Esophagus muscularis mucosa (tissue), 4 donors: ENCODE results near the gene SLC7A6. TPM values are rescaled to one million over a fixed set of nuclear protein-coding genes. Genes with fewer than 3 reads are reported as not detected.

Experiments used
- DNase-seq: peaks from one replicate; pipeline ENCODE4 v3.0.0-alpha.2; 2017; ENCODE audit errors: extremely low spot score
- H3K27ac ChIP-seq, 4 donors: fragments of 200-600 bp; sonication (generic); replicated peaks in 1 of 4; 1 replicate in 3 of 4; 2 replicates in 1 of 4; pipeline ENCODE4 v1.5.1; 2016 to 2019; ENCODE audit warnings: mild to moderate bottlenecking in 1 of 4
- H3K27me3 ChIP-seq, 4 donors: fragments of 200-600 bp; sonication (generic); one replicate each; pipeline versions ENCODE4 v1.5.1 to v1.6.0; 2016 to 2019
- H3K36me3 ChIP-seq, 4 donors: fragments of 200-600 bp; sonication (generic); one replicate each; pipeline ENCODE4 v1.5.1; 2016 to 2019
- H3K4me1 ChIP-seq, 4 donors: fragments of 200-600 bp; sonication (generic); one replicate each; pipeline ENCODE4 v1.5.1; 2016 to 2019
- H3K4me3 ChIP-seq, 4 donors: fragments of 200-600 bp; sonication (generic); 1 replicate in 2 of 4; 2 replicates in 2 of 4; pipeline ENCODE4 v1.5.1; 2016 to 2019; ENCODE audit warnings: mild to moderate bottlenecking in 4 of 4, moderate library complexity in 1 of 4
- H3K9me3 ChIP-seq, 4 donors: fragments of 200-600 bp; sonication (generic); 1 replicate in 3 of 4; 2 replicates in 1 of 4; pipeline ENCODE4 v1.5.1; 2016 to 2019
- EP300 ChIP-seq: sonication (generic); formaldehyde crosslinking; IDR thresholded peaks from one replicate; pipeline ENCODE4 v1.6.1; 2017; ENCODE audit warnings: antibody characterized with exemption
- POLR2A ChIP-seq: fragments of 450-650 bp; IDR thresholded peaks from one replicate; pipeline ENCODE4 v1.6.1; 2017; ENCODE audit warnings: antibody characterized with exemption, moderate library complexity, mild to moderate bottlenecking, low read depth
- POLR2AphosphoS5 ChIP-seq, 2 donors: sonication (generic); formaldehyde crosslinking; IDR thresholded peaks; one replicate each; pipeline ENCODE4 v1.6.1; 2017; ENCODE audit warnings: antibody characterized with exemption in 2 of 2
- WGBS: methylation state at CpG from one replicate; pipeline ENCODE4 v1.1.5; 2018; 5-methylcytosine and 5-hydroxymethylcytosine counted together
- intact Hi-C: fragments of 100-400 bp; cut with DNase I; formaldehyde crosslinking; loops from one replicate; pipeline ENCODE4 v1.15.1; 2023
- total RNA-seq, 4 donors: library from RNA; depleted of rRNA; stranded (reverse); fragments of >200 nt; gene quantifications; one replicate each; pipeline versions ENCODE4 v1.1.0 to v1.2.1, GENCODE V29; 2016
- TF ChIP-seq, protein P1 (sequence below), 3 experiments: fragments of 200-600 bp in 2 of 3; fragments of 450-650 bp in 1 of 3; sonication (generic) in 2 of 3; IDR thresholded peaks; one replicate each; pipeline ENCODE4 v1.5.1; 2017 to 2019; ENCODE audit warnings: antibody characterized with exemption in 3 of 3, mild to moderate bottlenecking in 2 of 3, moderate library complexity in 1 of 3

Gene SLC7A6
- total RNA-seq, 4 donors from 2014 or later: 18.9 to 37.1 (median 27.3) TPM

- H3K9me3 ChIP-seq: no peaks in the 10 kb centered on the region
- 77% methylated on average over 3 of the region's 3 CpGs for WGBS
- no peak overlapping the region for H3K4me3 ChIP-seq
- H3K27ac ChIP-seq: no peak overlapping the region
- intact Hi-C loops: loop anchor here (5.0 kb wide), 2 partner anchors 130 to 235 kb away; no protein-coding TSS in a partner anchor
- peaks cover 17 to 28% (median 20%) of the 10 kb centered on the region in 4 donors for H3K4me1 ChIP-seq
- TF ChIP-seq POLR2AphosphoS5 (IDR thresholded peaks at IDR 0.05) (no peak), POLR2A (no peak)
- no peak for DNase-seq
- no peaks in the 10 kb centered on the region for H3K27me3 ChIP-seq
- H3K36me3 ChIP-seq: peaks cover 0 to 35% (median 15%) of the 10 kb centered on the region in 4 donors
Measured at GRCh38 chr16:68227183-68227793, 37.0 kb upstream of the SLC7A6 start.

DNA sequence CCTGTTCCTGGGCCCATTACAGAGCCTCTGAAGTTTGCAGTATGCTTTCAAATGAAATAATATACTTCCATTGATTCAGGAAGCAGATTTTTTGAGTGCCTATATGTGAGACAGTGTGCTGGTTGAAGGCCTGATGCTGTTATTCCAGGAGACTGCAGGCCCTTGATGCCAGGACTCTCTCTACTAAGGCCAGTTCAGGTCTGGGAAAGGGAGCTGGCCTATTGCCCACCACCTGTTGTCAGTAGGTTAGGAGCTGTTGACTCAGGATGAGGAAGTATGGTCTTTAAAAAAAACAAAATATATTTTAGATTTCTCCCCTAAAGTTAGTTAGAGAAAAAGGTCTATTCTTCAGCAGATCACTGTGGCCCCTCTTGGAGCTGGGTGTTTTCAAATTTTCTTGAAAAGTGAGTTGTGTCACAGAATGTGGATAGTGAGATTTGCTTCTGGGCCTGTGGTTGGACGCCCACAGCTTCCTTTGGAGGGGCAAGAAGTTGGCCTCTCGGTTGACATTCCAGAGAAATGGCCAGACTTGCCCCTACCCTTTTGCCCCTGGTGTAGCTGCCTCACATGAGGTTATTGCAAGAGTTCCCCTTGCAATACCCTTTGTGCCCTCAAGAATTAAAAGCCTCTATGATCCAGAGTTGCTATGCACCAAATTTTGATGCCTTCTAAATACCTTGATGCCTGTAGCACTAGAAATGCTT, 36.3 kb upstream of the SLC7A6 start:
- Histone ChIP-seq H3K36me3 (peaks cover 0 to 35% (median 15%) of the 10 kb centered on the region in 4 donors), H3K27ac (no peak overlapping the region), H3K4me1 (peaks cover 14 to 20% (median 15%) of the 10 kb centered on the region in 4 donors), H3K9me3 (no peaks in the 10 kb centered on the region), H3K4me3 (no peak overlapping the region), H3K27me3 (no peaks in the 10 kb centered on the region)
- TF ChIP-seq POLR2A (no peak), EP300 (no peak), POLR2AphosphoS5 (IDR thresholded peaks at IDR 0.05) (no peak)
- TF ChIP-seq, protein P1, sequence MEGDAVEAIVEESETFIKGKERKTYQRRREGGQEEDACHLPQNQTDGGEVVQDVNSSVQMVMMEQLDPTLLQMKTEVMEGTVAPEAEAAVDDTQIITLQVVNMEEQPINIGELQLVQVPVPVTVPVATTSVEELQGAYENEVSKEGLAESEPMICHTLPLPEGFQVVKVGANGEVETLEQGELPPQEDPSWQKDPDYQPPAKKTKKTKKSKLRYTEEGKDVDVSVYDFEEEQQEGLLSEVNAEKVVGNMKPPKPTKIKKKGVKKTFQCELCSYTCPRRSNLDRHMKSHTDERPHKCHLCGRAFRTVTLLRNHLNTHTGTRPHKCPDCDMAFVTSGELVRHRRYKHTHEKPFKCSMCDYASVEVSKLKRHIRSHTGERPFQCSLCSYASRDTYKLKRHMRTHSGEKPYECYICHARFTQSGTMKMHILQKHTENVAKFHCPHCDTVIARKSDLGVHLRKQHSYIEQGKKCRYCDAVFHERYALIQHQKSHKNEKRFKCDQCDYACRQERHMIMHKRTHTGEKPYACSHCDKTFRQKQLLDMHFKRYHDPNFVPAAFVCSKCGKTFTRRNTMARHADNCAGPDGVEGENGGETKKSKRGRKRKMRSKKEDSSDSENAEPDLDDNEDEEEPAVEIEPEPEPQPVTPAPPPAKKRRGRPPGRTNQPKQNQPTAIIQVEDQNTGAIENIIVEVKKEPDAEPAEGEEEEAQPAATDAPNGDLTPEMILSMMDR (IDR thresholded peaks at IDR 0.05): no peak
- intact Hi-C loops: loop anchor here (5.0 kb wide), 2 partner anchors 131 to 236 kb away; no protein-coding TSS in a partner anchor
- no peak for DNase-seq
- WGBS: 76% methylated on average over 2 of the region's 2 CpGs

GRCh38 chr16:68228652-68229051, 35.7 kb upstream of the SLC7A6 start:
- peak overlapping the region in 1 of 4 donors; percentile 11 for H3K27ac ChIP-seq
- intact Hi-C loops: loop anchor here (5.0 kb wide), 2 partner anchors 131 to 236 kb away; no protein-coding TSS in a partner anchor
- no peak for DNase-seq
- peaks cover 8 to 17% (median 13%) of the 10 kb centered on the region in 4 donors for H3K4me1 ChIP-seq
- WGBS: 91% methylated on average over 3 of the region's 3 CpGs
- no peaks in the 10 kb centered on the region for H3K9me3 ChIP-seq
- TF ChIP-seq POLR2A (no peak), EP300 (no peak), POLR2AphosphoS5 (IDR thresholded peaks at IDR 0.05) (no peak)
- no peaks in the 10 kb centered on the region for H3K27me3 ChIP-seq
- H3K4me3 ChIP-seq: no peak overlapping the region
- peaks cover 0 to 35% (median 15%) of the 10 kb centered on the region in 4 donors for H3K36me3 ChIP-seq

DNA sequence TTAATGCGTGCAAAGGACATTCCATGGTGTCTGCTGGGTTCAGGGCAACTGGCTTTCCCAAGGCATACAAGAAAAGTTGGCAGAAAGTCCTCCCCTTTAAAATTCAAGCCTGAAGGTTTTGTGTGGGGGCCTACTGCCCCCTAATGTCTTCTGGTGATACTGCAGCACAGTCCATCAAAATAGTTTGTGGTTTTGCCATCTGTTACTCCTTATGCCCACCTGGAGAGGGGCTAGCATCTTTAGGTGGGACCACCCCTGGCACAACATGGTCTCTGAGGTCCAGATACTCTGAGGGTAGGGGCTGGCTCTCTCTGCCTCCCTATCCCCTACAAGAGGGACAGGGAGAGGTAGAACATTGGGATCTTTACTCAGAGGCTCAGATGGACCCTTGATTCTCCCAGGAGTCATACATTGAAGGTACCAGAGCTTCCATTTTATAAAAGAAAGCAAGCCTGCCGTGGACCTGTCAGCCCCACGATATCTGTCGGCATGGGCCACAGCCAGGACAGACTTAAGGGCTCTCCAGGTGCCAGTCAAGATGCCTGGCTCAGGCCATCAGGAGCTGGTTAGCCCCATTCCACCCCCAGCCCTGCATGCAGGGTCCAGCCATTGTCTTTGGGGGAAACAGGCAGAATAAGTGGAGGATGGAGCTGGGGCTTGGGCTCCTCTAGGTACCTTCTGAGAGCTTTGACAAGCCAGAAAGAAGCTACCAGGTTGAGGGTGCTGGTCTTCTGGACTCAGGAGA, 34.7 kb upstream of the SLC7A6 start:
- intact Hi-C loops: loop anchor here (5.0 kb wide), 2 partner anchors 132 to 237 kb away; no protein-coding TSS in a partner anchor
- Histone ChIP-seq H3K36me3 (peaks cover 0 to 35% (median 15%) of the 10 kb centered on the region in 4 donors), H3K27ac (no peak overlapping the region), H3K4me1 (peaks cover 8 to 26% (median 13%) of the 10 kb centered on the region in 4 donors), H3K9me3 (no peaks in the 10 kb centered on the region), H3K27me3 (no peaks in the 10 kb centered on the region), H3K4me3 (no peak overlapping the region)
- no peak for DNase-seq
- TF ChIP-seq POLR2AphosphoS5 (IDR thresholded peaks at IDR 0.05): peak in 1 of 2 donors; percentile 12
- TF ChIP-seq EP300: no peak
- TF ChIP-seq, protein P1 (IDR thresholded peaks at IDR 0.05): peak; percentile 89 to 91 (median 89)
- no peak for TF ChIP-seq POLR2A
- WGBS: 77% methylated on average over 4 of the region's 4 CpGs

DNA sequence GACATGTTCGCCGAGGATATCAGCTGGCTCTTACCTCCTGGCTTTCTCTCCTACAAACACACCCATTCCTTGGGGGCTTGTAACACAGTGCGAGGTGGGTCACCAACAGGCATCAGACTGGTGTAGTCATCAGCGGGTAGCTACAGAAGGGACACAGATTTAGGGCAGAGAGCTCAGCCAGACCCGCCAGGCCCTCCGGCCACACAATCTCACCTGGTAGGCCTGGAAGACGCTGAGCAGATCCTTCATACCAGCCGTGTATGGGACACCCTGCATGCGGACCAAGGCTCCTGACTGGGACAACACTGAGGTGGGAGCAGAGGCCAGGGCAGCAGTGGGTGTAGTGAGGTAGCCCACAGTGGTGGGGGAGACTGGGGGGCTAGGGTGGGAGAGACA, 34.2 kb upstream of the SLC7A6 start:
- intact Hi-C loops: no loop called here
- H3K36me3 ChIP-seq: peaks cover 0 to 35% (median 15%) of the 10 kb centered on the region in 4 donors
- no peak overlapping the region for H3K27ac ChIP-seq
- H3K4me3 ChIP-seq: no peak overlapping the region
- no peaks in the 10 kb centered on the region for H3K27me3 ChIP-seq
- H3K4me1 ChIP-seq: peaks cover 8 to 27% (median 13%) of the 10 kb centered on the region in 4 donors
- H3K9me3 ChIP-seq: no peaks in the 10 kb centered on the region
- TF ChIP-seq POLR2A (no peak), EP300 (no peak), POLR2AphosphoS5 (IDR thresholded peaks at IDR 0.05) (no peak)
- TF ChIP-seq, protein P1 (IDR thresholded peaks at IDR 0.05): no peak
- 93% methylated on average over 6 of the region's 9 CpGs for WGBS
- DNase-seq: no peak
